OCI-LY3 (cell line): ENCODE measurements around the gene ATP7B.

Source experiments
- H2AFZ ChIP-seq: fragments of 200-600, 300-600 bp; shearing (Covaris generic); 2 replicates; pipeline ENCODE4 v1.6.0; 2014; ENCODE audit warnings: antibody characterized with exemption, low read depth, low read length
- H3K27ac ChIP-seq: fragments of 200-600, 300-600 bp; sonication (generic); 2 replicates; pipeline ENCODE4 v1.5.1; 2014; ENCODE audit warnings: mild to moderate bottlenecking, low read length, moderate library complexity, mixed read lengths
- H3K27me3 ChIP-seq: fragments of 200-600, 300-600 bp; sonication (generic); 2 replicates; pipeline ENCODE4 v1.6.1; 2014; ENCODE audit warnings: low read depth, low read length, mixed read lengths
- H3K36me3 ChIP-seq: fragments of 200-600, 300-600 bp; sonication (generic); replicated peaks from 2 replicates; pipeline ENCODE3; 2014; ENCODE audit warnings: low read depth, low read length, mixed read lengths
- H3K4me1 ChIP-seq: fragments of 300-600, 200-600 bp; sonication (generic); 2 replicates; pipeline ENCODE4 v1.6.1; 2014; ENCODE audit warnings: low read length, mixed read lengths
- H3K4me2 ChIP-seq: fragments of 200-600, 300-600 bp; sonication (generic); 2 replicates; pipeline ENCODE4 v1.6.1; 2014; ENCODE audit warnings: low read length, mixed read lengths
- H3K4me3 ChIP-seq: fragments of 300-600, 200-600 bp; sonication (generic); 2 replicates; pipeline ENCODE4 v1.5.1; 2014; ENCODE audit warnings: antibody characterized with exemption, mild to moderate bottlenecking, low read length, moderate library complexity
- H3K79me2 ChIP-seq: fragments of 300-600, 200-600 bp; shearing (Covaris generic); 2 replicates; pipeline ENCODE4 v1.6.1; 2014; ENCODE audit warnings: mild to moderate bottlenecking, low read length, mixed read lengths
- H3K9ac ChIP-seq: fragments of 300-600, 200-600 bp; shearing (Covaris generic); 2 replicates; pipeline ENCODE4 v1.6.0; 2014; ENCODE audit warnings: mild to moderate bottlenecking, low read length, moderate library complexity
- H3K9me3 ChIP-seq: fragments of 200-600, 300-600 bp; shearing (Covaris generic); 2 replicates; pipeline ENCODE4 v1.6.1; 2014; ENCODE audit warnings: low read length, mixed read lengths; ENCODE audit not compliant: insufficient read depth
- H4K20me1 ChIP-seq: fragments of 200-600, 300-600 bp; sonication (generic); 2 replicates; pipeline ENCODE4 v1.6.1; 2016; ENCODE audit warnings: low read length, mixed read lengths; ENCODE audit not compliant: insufficient read depth
- CTCF ChIP-seq: fragments of 200-600, 300-600 bp; sonication (generic); IDR thresholded peaks from 2 replicates; pipeline ENCODE4 v1.5.1; 2014; ENCODE audit warnings: antibody characterized with exemption, low read length, low read depth
- EZH2phosphoT487 ChIP-seq: fragments of 200-600 bp; shearing (Covaris generic); IDR thresholded peaks from 2 replicates; pipeline ENCODE4 v1.6.1; 2018; ENCODE audit warnings: antibody characterized with exemption, mixed run types, low read depth

The ATP7B gene

GRCh38 chr13:51956717-51957116 lies 54.5 kb downstream of the ATP7B start:
- Histone ChIP-seq H3K4me2 (peak overlapping the region; percentile 93), H2AFZ (no peak overlapping the region), H3K27ac (peak overlapping the region; percentile 91), H3K4me1 (peaks cover 77% of the 10 kb centered on the region), H4K20me1 (no peaks in the 10 kb centered on the region), H3K9me3 (no peaks in the 10 kb centered on the region), H3K79me2 (no peaks in the 10 kb centered on the region), H3K9ac (peak overlapping the region; percentile 64), H3K27me3 (peaks cover 1% of the 10 kb centered on the region; the same call in 1 of the 2 replicates), H3K4me3 (peak overlapping the region; percentile 71), H3K36me3 (peaks cover 7% of the 10 kb centered on the region)
- no peak for TF ChIP-seq CTCF
- no peak for TF ChIP-seq EZH2phosphoT487

- Histone ChIP-seq H3K27me3 (peaks cover 7% of the 10 kb centered on the region; the same call in 1 of the 2 replicates), H4K20me1 (no peaks in the 10 kb centered on the region), H3K4me1 (peaks cover 74% of the 10 kb centered on the region), H3K4me2 (peak overlapping the region; percentile 93), H3K79me2 (no peaks in the 10 kb centered on the region), H3K27ac (peak overlapping the region; percentile 91), H3K9me3 (no peaks in the 10 kb centered on the region), H2AFZ (peak overlapping the region; percentile 14), H3K36me3 (peaks cover 7% of the 10 kb centered on the region), H3K4me3 (peak overlapping the region; percentile 71), H3K9ac (peak overlapping the region; percentile 64)
- TF ChIP-seq CTCF (no peak), EZH2phosphoT487 (no peak)
These were observed 55.2 kb downstream of the ATP7B start for GRCh38 chr13:51955816-51956603.

GRCh38 chr13:51955281-51955771 lies 55.9 kb downstream of the ATP7B start:
- H3K4me2 ChIP-seq = peak overlapping the region; percentile 93
- TF ChIP-seq EZH2phosphoT487 (no peak), CTCF (0 out of 2 replicates have a peak, but pooled peaks have one; percentile 2)
- H3K79me2 ChIP-seq = no peaks in the 10 kb centered on the region
- peak overlapping the region; percentile 71 for H3K4me3 ChIP-seq
- no peaks in the 10 kb centered on the region for H3K9me3 ChIP-seq
- H3K4me1 ChIP-seq = peaks cover 72% of the 10 kb centered on the region
- H3K27me3 ChIP-seq = peaks cover 14% of the 10 kb centered on the region
- H2AFZ ChIP-seq = no peak overlapping the region
- H3K36me3 ChIP-seq = peaks cover 14% of the 10 kb centered on the region
- H3K9ac ChIP-seq = peak overlapping the region; percentile 64
- no peaks in the 10 kb centered on the region for H4K20me1 ChIP-seq
- H3K27ac ChIP-seq = peak overlapping the region; percentile 91

- no peak overlapping the region for H3K4me3 ChIP-seq
- H3K36me3 ChIP-seq = peaks cover 26% of the 10 kb centered on the region
- H3K27ac ChIP-seq = no peak overlapping the region
- no peak overlapping the region for H2AFZ ChIP-seq
- H4K20me1 ChIP-seq = no peaks in the 10 kb centered on the region
- H3K4me2 ChIP-seq = no peak overlapping the region
- H3K9ac ChIP-seq = no peak overlapping the region
- H3K4me1 ChIP-seq = peaks cover 55% of the 10 kb centered on the region
- H3K9me3 ChIP-seq = no peaks in the 10 kb centered on the region
- no peak for TF ChIP-seq EZH2phosphoT487
- TF ChIP-seq CTCF = no peak
- no peaks in the 10 kb centered on the region for H3K79me2 ChIP-seq
- peaks cover 17% of the 10 kb centered on the region for H3K27me3 ChIP-seq
These were observed 57.7 kb downstream of the ATP7B start for GRCh38 chr13:51953347-51954195.
